Liver (tissue), 9 donors: ENCODE measurements around the gene SOX6. TPM values are rescaled to one million over a fixed set of nuclear protein-coding genes. Genes with fewer than 3 reads are reported as not detected.

Experiments
- DNase-seq: peaks from one replicate; pipeline ENCODE4 v3.0.0-alpha.2; 2017; ENCODE audit warnings: low spot score
- H3K27ac ChIP-seq, 2 donors: one replicate each; pipeline ENCODE4 v1.7.0; 2013; ENCODE audit warnings: inconsistent platforms in 2 of 2, low read length in 2 of 2, control low read depth in 1 of 2, low read depth in 1 of 2, mild to moderate bottlenecking in 1 of 2
- H3K27me3 ChIP-seq, 4 donors: one replicate each; pipeline versions ENCODE4 v1.6.1 to v1.7.0; 2013; ENCODE audit warnings: low read length in 3 of 4, inconsistent platforms in 1 of 4, mild to moderate bottlenecking in 1 of 4, moderate library complexity in 1 of 4; ENCODE audit not compliant: control insufficient read depth in 4 of 4, insufficient read depth in 4 of 4
- H3K36me3 ChIP-seq, 4 donors: one replicate each; pipeline versions ENCODE4 v1.6.1 to v1.7.0; 2013; ENCODE audit warnings: low read length in 3 of 4, mild to moderate bottlenecking in 3 of 4, low read depth in 1 of 4, moderate library complexity in 1 of 4; ENCODE audit not compliant: control insufficient read depth in 4 of 4, insufficient read depth in 3 of 4
- H3K4me1 ChIP-seq, 4 donors: one replicate each; pipeline versions ENCODE4 v1.6.1 to v1.7.0; 2013; ENCODE audit warnings: low read length in 3 of 4, mild to moderate bottlenecking in 3 of 4, moderate library complexity in 1 of 4; ENCODE audit not compliant: control insufficient read depth in 4 of 4, insufficient read depth in 4 of 4
- H3K4me3 ChIP-seq, 3 donors: one replicate each; pipeline versions ENCODE4 v1.6.1 to v1.7.0; 2013; ENCODE audit warnings: low read length in 3 of 3, control low read depth in 1 of 3, low read depth in 1 of 3, mild to moderate bottlenecking in 1 of 3
- H3K9ac ChIP-seq, 2 donors: one replicate each; pipeline ENCODE4 v1.7.0; 2013; ENCODE audit warnings: low read length in 2 of 2, mild to moderate bottlenecking in 2 of 2, moderate library complexity in 2 of 2, control low read depth in 1 of 2, low read depth in 1 of 2
- H3K9me3 ChIP-seq, 4 donors: one replicate each; pipeline versions ENCODE4 v1.6.1 to v1.7.0; 2013; ENCODE audit warnings: low read length in 3 of 4; ENCODE audit not compliant: control insufficient read depth in 4 of 4
- EGR1 ChIP-seq, 2 donors: IDR thresholded peaks; 2 replicates each; pipeline ENCODE4 v1.6.1; 2016 to 2018; ENCODE audit warnings: antibody characterized with exemption in 2 of 2, low read depth in 2 of 2
- FOXA1 ChIP-seq: IDR thresholded peaks from 2 replicates; pipeline ENCODE4 v1.6.1; 2016; ENCODE audit warnings: antibody characterized with exemption
- FOXA2 ChIP-seq: IDR thresholded peaks from 2 replicates; pipeline ENCODE4 v1.6.1; 2016; ENCODE audit warnings: antibody characterized with exemption
- GABPA ChIP-seq, 2 donors: IDR thresholded peaks in 1 of 2; conservative IDR thresholded peaks in 1 of 2; 2 replicates each; pipeline ENCODE4 v1.6.1; 2016; ENCODE audit warnings: antibody characterized with exemption in 2 of 2, mild to moderate bottlenecking in 1 of 2, moderate library complexity in 1 of 2
- HNF4A ChIP-seq, 2 donors: conservative IDR thresholded peaks; 2 replicates each; pipeline ENCODE4 v1.6.1; 2016; ENCODE audit warnings: antibody characterized with exemption in 2 of 2, mild to moderate bottlenecking in 2 of 2
- HNF4G ChIP-seq: IDR thresholded peaks from 2 replicates; pipeline ENCODE4 v1.6.1; 2016; ENCODE audit warnings: antibody characterized with exemption
- JUND ChIP-seq, 2 donors: IDR thresholded peaks; 2 replicates each; pipeline ENCODE4 v1.6.1; 2016; ENCODE audit warnings: antibody characterized with exemption in 2 of 2
- RAD21 ChIP-seq, 2 donors: IDR thresholded peaks; 2 replicates each; pipeline ENCODE4 v1.6.1; 2016; ENCODE audit warnings: antibody characterized with exemption in 2 of 2, mild to moderate bottlenecking in 2 of 2
- RXRA ChIP-seq, 2 donors: IDR thresholded peaks; 2 replicates each; pipeline ENCODE4 v1.6.1; 2017 to 2018; ENCODE audit warnings: antibody characterized with exemption in 2 of 2, mild to moderate bottlenecking in 1 of 2
- TAF1 ChIP-seq: conservative IDR thresholded peaks from 2 replicates; pipeline ENCODE4 v1.6.1; 2016; ENCODE audit warnings: antibody characterized with exemption, mild to moderate bottlenecking
- YY1 ChIP-seq: IDR thresholded peaks from 2 replicates; pipeline ENCODE4 v1.6.1; 2016; ENCODE audit warnings: antibody characterized with exemption, mild to moderate bottlenecking
- WGBS: extraction: QIAGEN DNeasy Blood & Tissue Kit; methylation state at CpG from one replicate; pipeline ENCODE4 v1.1.7; 2013; 5-methylcytosine and 5-hydroxymethylcytosine counted together
- polyA plus RNA-seq, 2 donors: library from polyadenylated mRNA; stranded (reverse) in 1 of 2; unstranded in 1 of 2; fragments of 200-250 nt in 1 of 2; fragments of >200 nt in 1 of 2; fragmentation: Nextera tagmentation in 1 of 2; extraction: Ambion mirVana in 1 of 2; gene quantifications; one replicate each; pipeline versions ENCODE4 v1.2.1 to v1.2.3, GENCODE V29; 2013 to 2015
- total RNA-seq, 2 donors: library from RNA; depleted of rRNA; stranded (reverse); fragments of >200 nt; gene quantifications; one replicate each; pipeline ENCODE4 v1.2.3, GENCODE V29; 2014
- TF ChIP-seq, protein P1 (sequence below): fragments of 150-350 bp; IDR thresholded peaks from 2 replicates; pipeline ENCODE4 v1.5.1; 2017; ENCODE audit warnings: improper control_type of control experiment, low read depth, low read length; ENCODE audit not compliant: missing input control
- TF ChIP-seq, protein P2 (sequence below): IDR thresholded peaks from 2 replicates; pipeline ENCODE4 v1.6.1; 2016; ENCODE audit warnings: antibody characterized with exemption
- TF ChIP-seq, protein P3 (sequence below): IDR thresholded peaks from 2 replicates; pipeline ENCODE4 v1.6.1; 2016; ENCODE audit warnings: antibody characterized with exemption
- TF ChIP-seq, protein P4 (sequence below): IDR thresholded peaks from 2 replicates; pipeline ENCODE4 v1.6.1; 2016; ENCODE audit warnings: antibody characterized with exemption, mild to moderate bottlenecking
- donor health status: healthy.
- donor health status: healthy.
- donor health status: healthy.
- donor health status: healthy.
- donor health status: healthy.

SOX6 gene
- total and polyA plus RNA-seq, 4 donors: 2.4 to 111 (median 14.8) TPM

DNA sequence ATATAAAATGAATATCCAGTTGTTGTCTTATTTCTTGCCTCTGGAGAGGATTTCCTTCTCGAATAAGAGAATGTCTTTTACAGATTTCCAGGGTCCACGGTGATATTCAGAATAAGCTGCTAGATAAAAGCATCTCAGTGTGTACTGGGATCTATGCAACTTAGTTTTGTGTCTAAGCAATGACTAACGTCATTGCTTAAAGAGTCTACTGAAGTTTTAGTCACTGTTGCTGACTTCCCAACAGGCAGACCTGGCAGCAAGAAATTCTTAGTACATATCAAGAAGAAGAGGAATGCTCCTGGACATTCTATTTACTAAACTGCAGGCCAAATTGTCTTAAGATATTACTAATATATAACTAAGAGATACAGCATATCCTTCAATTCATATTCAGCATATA, 70.3 kb downstream of the SOX6 start (continued):
- TF ChIP-seq, protein P1, sequence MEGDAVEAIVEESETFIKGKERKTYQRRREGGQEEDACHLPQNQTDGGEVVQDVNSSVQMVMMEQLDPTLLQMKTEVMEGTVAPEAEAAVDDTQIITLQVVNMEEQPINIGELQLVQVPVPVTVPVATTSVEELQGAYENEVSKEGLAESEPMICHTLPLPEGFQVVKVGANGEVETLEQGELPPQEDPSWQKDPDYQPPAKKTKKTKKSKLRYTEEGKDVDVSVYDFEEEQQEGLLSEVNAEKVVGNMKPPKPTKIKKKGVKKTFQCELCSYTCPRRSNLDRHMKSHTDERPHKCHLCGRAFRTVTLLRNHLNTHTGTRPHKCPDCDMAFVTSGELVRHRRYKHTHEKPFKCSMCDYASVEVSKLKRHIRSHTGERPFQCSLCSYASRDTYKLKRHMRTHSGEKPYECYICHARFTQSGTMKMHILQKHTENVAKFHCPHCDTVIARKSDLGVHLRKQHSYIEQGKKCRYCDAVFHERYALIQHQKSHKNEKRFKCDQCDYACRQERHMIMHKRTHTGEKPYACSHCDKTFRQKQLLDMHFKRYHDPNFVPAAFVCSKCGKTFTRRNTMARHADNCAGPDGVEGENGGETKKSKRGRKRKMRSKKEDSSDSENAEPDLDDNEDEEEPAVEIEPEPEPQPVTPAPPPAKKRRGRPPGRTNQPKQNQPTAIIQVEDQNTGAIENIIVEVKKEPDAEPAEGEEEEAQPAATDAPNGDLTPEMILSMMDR: no peak
- TF ChIP-seq JUND (IDR thresholded peaks at IDR 0.05): no peak
- TF ChIP-seq, protein P2, sequence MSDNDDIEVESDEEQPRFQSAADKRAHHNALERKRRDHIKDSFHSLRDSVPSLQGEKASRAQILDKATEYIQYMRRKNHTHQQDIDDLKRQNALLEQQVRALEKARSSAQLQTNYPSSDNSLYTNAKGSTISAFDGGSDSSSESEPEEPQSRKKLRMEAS: no peak

DNA sequence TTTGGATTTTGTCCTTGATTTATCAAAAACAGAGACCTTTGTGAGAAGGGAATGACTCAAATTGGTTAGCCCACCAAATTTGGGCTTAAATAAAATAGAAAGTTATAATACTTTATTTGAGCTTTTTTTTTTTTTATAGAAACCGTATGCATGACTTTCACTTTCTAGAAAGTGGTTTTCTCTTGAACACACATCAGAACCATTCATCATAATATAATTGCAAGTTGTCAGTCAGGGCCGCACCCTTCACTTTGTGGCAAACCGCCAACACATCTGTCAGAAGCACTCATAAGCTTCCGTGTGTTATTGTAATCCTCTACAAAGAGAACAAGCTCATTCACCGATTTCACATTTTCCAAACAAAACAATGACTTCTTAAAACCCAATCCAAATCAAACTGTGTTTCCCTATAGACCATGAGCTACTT, 76.1 kb downstream of the SOX6 start:
- Histone ChIP-seq H3K36me3 (no peaks in the 10 kb centered on the region), H3K27me3 (no peaks in the 10 kb centered on the region), H3K9ac (no peak overlapping the region), H3K27ac (peak overlapping the region in 1 of 2 donors; percentile 5), H3K4me3 (no peak overlapping the region), H3K4me1 (peaks cover 0 to 5% (median 0%) of the 10 kb centered on the region in 4 donors), H3K9me3 (no peaks in the 10 kb centered on the region)
- DNase-seq: peak; percentile 69
- 53% methylated on average over 5 of the region's 5 CpGs for WGBS
- TF ChIP-seq, protein P2: no peak
- TF ChIP-seq FOXA1 (no peak), RXRA (IDR thresholded peaks at IDR 0.05) (no peak), FOXA2 (no peak), YY1 (no peak), TAF1 (no peak)
- TF ChIP-seq, protein P1: no peak
- TF ChIP-seq, protein P3, sequence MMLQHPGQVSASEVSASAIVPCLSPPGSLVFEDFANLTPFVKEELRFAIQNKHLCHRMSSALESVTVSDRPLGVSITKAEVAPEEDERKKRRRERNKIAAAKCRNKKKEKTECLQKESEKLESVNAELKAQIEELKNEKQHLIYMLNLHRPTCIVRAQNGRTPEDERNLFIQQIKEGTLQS: no peak

DNA sequence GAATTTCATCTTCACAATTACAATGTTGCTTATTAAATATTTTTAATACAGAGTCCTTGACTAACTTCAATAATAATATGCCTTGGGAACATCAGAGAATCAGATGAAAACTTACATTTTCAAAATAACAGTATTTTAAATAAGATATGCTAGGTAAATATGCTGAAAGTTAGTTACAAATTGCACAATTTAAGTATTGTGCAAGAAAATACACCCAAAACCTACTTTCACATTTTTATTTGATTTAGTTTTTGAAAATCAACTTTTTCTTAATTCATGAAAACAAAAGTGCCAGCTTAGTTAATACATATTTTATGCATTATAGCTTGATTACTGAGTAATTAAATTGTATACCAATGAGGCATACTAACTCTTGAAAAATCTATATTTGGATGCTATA, 76.8 kb downstream of the SOX6 start:
- Histone ChIP-seq H3K9ac (no peak overlapping the region), H3K4me1 (peaks cover 0 to 5% (median 0%) of the 10 kb centered on the region in 4 donors), H3K27me3 (no peaks in the 10 kb centered on the region), H3K36me3 (no peaks in the 10 kb centered on the region), H3K27ac (peak overlapping the region in 1 of 2 donors; percentile 5), H3K4me3 (no peak overlapping the region), H3K9me3 (no peaks in the 10 kb centered on the region)
- DNase-seq: no peak
- TF ChIP-seq EGR1 (IDR thresholded peaks at IDR 0.05; ENCODE audit: low read depth in 2 of 2) (no peak), GABPA (IDR thresholded peaks at IDR 0.05 in 1 of 2, conservative IDR thresholded peaks at IDR 0.05 in 1 of 2) (no peak), FOXA1 (no peak), HNF4A (conservative IDR thresholded peaks at IDR 0.05) (no peak), RAD21 (IDR thresholded peaks at IDR 0.05) (no peak), HNF4G (no peak), JUND (IDR thresholded peaks at IDR 0.05) (no peak), TAF1 (no peak), FOXA2 (no peak), YY1 (no peak)
- TF ChIP-seq, protein P2: no peak
- TF ChIP-seq, protein P1: no peak
- TF ChIP-seq, protein P4, sequence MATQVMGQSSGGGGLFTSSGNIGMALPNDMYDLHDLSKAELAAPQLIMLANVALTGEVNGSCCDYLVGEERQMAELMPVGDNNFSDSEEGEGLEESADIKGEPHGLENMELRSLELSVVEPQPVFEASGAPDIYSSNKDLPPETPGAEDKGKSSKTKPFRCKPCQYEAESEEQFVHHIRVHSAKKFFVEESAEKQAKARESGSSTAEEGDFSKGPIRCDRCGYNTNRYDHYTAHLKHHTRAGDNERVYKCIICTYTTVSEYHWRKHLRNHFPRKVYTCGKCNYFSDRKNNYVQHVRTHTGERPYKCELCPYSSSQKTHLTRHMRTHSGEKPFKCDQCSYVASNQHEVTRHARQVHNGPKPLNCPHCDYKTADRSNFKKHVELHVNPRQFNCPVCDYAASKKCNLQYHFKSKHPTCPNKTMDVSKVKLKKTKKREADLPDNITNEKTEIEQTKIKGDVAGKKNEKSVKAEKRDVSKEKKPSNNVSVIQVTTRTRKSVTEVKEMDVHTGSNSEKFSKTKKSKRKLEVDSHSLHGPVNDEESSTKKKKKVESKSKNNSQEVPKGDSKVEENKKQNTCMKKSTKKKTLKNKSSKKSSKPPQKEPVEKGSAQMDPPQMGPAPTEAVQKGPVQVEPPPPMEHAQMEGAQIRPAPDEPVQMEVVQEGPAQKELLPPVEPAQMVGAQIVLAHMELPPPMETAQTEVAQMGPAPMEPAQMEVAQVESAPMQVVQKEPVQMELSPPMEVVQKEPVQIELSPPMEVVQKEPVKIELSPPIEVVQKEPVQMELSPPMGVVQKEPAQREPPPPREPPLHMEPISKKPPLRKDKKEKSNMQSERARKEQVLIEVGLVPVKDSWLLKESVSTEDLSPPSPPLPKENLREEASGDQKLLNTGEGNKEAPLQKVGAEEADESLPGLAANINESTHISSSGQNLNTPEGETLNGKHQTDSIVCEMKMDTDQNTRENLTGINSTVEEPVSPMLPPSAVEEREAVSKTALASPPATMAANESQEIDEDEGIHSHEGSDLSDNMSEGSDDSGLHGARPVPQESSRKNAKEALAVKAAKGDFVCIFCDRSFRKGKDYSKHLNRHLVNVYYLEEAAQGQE: no peak
- TF ChIP-seq, protein P3: no peak
